ENCODE measurements around the gene FZD4. TPM values are rescaled to one million over a fixed set of nuclear protein-coding genes. Genes with fewer than 3 reads are reported as not detected.

Gene FZD4
- total RNA-seq, 1 experiment from 2014 or later: 1.9 TPM

DNA sequence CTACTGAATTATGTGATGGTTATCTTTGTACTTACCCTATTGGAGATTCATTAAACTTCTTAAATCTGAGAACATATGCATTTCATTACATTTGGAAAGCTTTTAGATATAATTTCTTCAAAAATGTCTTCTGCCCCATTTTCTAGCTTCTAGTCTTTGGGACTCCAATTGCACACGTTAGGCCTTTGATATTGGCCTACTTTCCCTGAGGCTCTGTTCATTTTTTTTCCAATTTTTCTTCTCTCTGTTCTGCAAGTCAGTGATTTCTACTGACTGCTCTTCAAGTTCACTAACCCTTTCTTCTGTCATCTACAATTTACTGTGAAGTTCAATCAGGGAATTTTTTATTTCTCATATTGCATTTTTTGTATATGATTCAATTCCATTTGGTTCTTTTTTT, 43.0 kb downstream of the FZD4 start:
- no peak for DNase-seq (ENCODE audit: low read depth)

DNA sequence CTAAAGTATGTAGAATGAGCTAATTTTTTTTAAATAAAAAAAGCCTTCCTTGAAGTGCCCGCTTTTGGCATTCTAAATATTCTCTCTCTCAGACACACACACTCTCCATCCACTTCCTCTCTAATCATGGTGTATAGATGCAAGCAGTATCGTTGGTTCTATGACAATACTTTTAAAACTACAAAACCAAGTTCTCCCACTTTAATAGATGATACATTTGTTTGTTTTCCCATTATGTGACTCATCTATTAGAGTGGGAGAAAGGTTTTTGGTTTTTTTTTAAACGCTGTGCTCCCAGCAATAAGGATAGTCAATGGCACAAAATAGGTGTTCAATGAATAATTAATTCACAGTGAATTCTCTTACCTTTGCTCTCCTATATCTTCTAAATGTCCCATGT, 44.6 kb downstream of the FZD4 start:
- no peak for DNase-seq (ENCODE audit: low read depth)

DNA sequence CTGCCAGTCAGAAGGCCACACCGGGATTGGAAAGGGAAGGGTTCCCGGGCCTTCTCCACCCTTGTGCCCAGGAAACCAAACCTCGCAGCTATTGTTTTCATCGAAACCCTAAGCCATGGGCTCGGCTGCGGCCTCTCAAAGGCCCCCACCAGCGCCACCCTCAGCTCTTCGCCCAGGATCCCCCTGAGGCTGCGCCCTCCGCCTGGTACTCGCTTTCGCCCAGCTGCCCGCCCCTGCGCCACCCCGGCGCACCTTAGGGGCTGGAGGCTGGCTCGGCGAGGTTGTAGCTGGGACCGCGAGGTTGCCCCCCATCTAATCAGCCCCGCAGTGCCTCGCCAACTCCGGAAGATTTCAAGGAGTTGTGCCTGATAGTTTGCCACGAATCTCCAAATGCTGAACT, 49.0 kb downstream of the FZD4 start:
- no peak for DNase-seq (ENCODE audit: low read depth)

DNA sequence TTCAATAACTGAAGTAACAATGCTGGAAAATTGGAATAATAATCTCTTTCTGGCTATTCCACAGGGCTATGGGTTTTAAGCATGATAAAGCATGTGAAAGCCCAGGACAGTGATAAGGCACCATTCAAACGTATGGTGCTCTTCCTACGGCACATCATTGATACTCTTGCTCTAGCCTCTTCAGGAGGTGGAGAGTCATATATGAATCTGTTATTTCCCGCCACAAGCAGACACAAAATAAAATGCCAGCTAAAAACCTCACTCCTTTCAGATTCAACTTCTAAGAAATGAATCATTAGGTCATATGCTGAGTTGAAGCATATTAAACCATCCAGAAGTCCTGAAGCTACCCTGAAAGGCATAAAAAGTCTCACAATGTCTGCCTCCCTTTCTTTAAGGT, 49.9 kb downstream of the FZD4 start:
- no peak for DNase-seq (ENCODE audit: low read depth)

GRCh38 chr11:86904001-86904400, 51.2 kb downstream of the FZD4 start:
- no peak for DNase-seq (ENCODE audit: low read depth)

GRCh38 chr11:86902345-86902744, 52.9 kb downstream of the FZD4 start:
- no peak for DNase-seq (ENCODE audit: low read depth)

DNA sequence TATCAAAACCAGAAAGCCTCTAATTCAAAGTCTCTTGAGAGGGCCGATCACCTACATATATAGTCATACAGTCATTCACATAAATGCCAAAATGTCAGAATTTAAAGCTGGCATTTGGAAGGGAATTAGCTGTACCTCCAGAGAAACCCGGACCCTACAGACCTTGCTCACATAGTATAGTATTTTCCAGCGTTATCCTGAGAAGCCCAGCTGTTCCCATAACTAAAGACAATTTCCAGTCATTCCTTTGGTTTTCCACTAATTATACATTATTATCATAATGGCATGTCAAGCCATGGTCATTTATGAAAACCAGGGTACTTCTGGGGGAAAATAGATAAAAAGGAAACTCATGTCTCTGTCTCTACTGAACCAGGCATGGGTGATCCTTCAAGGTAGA, 53.6 kb downstream of the FZD4 start:
- DNase-seq (ENCODE audit: low read depth): no peak

GRCh38 chr11:86900162-86900561, 55.0 kb downstream of the FZD4 start:
- DNase-seq (ENCODE audit: low read depth): no peak

- no peak for DNase-seq (ENCODE audit: low read depth)
Observed at GRCh38 chr11:86898689-86899088, 56.5 kb downstream of the FZD4 start.

DNA sequence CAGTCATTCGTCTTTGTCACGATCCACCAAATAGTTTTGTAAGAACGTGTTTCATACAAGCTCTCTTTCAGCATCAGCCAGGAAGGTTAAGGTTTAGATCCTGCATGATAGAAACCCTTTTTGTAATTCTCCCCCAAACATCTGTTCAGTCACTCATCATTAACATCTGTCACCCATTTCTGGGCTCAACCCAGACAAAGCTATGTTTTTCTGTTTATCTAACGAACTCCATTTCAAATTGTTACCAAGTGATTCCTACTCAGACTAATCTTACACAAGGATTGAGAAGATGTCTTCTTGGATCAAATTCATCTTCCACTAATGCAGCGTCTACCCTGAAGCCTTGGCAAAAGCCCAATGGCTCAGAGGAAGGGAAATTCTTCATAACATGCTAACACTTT, 58.8 kb downstream of the FZD4 start:
- DNase-seq (ENCODE audit: low read depth): no peak

Other genes starting within 250 kb of the FZD4 start
- 97.4 and 104 TPM in 2 replicates for gene PRSS23, start 154.9 kb downstream of the FZD4 start, total RNA-seq (2014; rRNA removed; shearing (Covaris generic))
- 5.4 and 8.3 TPM in 2 replicates for gene TMEM135, start 82.5 kb upstream of the FZD4 start, total RNA-seq (2014; rRNA removed; shearing (Covaris generic))

All from Daoy (cell line).